Psoas muscle (tissue), 8 donors: ENCODE results near the gene ZNF488. TPM values are rescaled to one million over a fixed set of nuclear protein-coding genes. Genes with fewer than 3 reads are reported as not detected.

Experiments
- ATAC-seq, 4 donors: fragments of 200-7000 bp; cut with Tn5 transposase; one replicate each; pipeline ENCODE4 v1.9.1; 2020; ENCODE audit warnings: moderate library complexity in 3 of 4, mild to moderate bottlenecking in 2 of 4
- DNase-seq, 2 donors: peaks; one replicate each; pipeline ENCODE4 v3.0.0-alpha.2; 2020
- H3K27ac ChIP-seq: fragments of 200-600 bp; one replicate; pipeline ENCODE4 v1.8.0; 2022
- H3K27me3 ChIP-seq, 3 donors: fragments of 200-600 bp in 1 of 3; one replicate each; pipeline versions ENCODE4 v1.6.1 to v1.8.0; 2013 to 2022; ENCODE audit warnings: low read length in 2 of 3, mild to moderate bottlenecking in 2 of 3, moderate library complexity in 1 of 3; ENCODE audit not compliant: insufficient read depth in 3 of 3
- H3K36me3 ChIP-seq, 2 donors: fragments of 200-600 bp in 1 of 2; one replicate each; pipeline versions ENCODE4 v1.6.1 to v1.8.0; 2013 to 2022; ENCODE audit warnings: low read depth in 1 of 2, mild to moderate bottlenecking in 1 of 2, moderate library complexity in 1 of 2; ENCODE audit not compliant: insufficient read depth in 1 of 2
- H3K4me1 ChIP-seq: fragments of 200-600 bp; one replicate; pipeline ENCODE4 v1.8.0; 2022
- H3K4me3 ChIP-seq: fragments of 200-600 bp; one replicate; pipeline ENCODE4 v1.8.0; 2022; ENCODE audit warnings: mild to moderate bottlenecking
- H3K9me3 ChIP-seq: fragments of 200-600 bp; one replicate; pipeline ENCODE4 v1.8.0; 2022
- WGBS, 3 donors: extraction: QIAGEN DNeasy Blood & Tissue Kit; methylation state at CpG; one replicate each; pipeline versions ENCODE4 v1.1.6 to v1.1.7; 2013; 5-methylcytosine and 5-hydroxymethylcytosine counted together
- intact Hi-C, 2 donors: fragments of 100-400 bp; cut with DNase I; formaldehyde crosslinking; loops; one replicate each; pipeline versions ENCODE4 v1.11.0 to v1.14.2; 2022
- polyA plus RNA-seq, 3 donors: library from polyadenylated mRNA; stranded (reverse); fragments of 200-250 nt; gene quantifications; one replicate each; pipeline ENCODE4 v1.2.3, GENCODE V29; 2013
- total RNA-seq, 4 donors: library from RNA; stranded (reverse); fragmentation: NEBNext Ultra II Directional in 2 of 4; extraction: Animal tissue kit (Norgen Biotek cat#: 25700) in 2 of 4; gene quantifications; one replicate each; pipeline versions ENCODE4 v1.2.1 to v1.2.4, GENCODE V29; 2021 to 2023
- TF ChIP-seq, protein P1 (sequence below): fragments of 200-600 bp; IDR thresholded peaks from one replicate; pipeline ENCODE4 v1.8.0; 2022; ENCODE audit warnings: antibody characterized with exemption
- donor health status: healthy with polysubstance abuse.
- donor health status: DM: no; HTN: no; CAD: no; lungs with moderate emphysema.
- donor health status: Bipolar disorder and iron deficiency.
- donor health status: healthy.
- donor health status: DM: yes; HTN: yes; CAD: no.
- donor health status: DM: no; HTN: no; CAD: no.
- donor health status: DM: no; HTN: no; CAD: no.
- donor health status: DM: yes; HTN: yes; CAD: no.

ZNF488 gene
- total and polyA plus RNA-seq, 7 donors, result 0.03 to 0.15 (median 0.07) TPM; not detected in 2

DNA sequence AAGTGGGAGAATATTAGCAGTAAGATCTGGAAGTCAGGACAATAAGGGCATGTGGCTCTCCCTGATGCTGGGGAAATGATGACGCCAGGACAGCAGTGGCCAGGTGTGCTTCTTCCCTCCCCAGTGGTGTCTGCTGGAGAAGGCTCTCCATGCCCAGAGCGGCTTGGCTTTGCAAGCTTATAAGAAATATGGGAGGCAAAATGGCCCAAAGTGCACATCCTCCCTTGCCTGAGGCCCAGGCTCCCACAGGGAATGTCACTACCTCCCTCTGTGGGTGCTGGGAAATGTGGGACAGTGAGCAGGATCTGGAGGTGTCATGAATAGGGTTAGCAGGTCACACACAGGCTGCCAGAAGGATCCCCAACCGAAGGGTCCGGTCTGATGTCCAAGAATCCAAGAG lies 17.1 kb upstream of the ZNF488 start:
- DNase-seq (no peak), ATAC-seq (no peak)
- TF ChIP-seq, protein P1, sequence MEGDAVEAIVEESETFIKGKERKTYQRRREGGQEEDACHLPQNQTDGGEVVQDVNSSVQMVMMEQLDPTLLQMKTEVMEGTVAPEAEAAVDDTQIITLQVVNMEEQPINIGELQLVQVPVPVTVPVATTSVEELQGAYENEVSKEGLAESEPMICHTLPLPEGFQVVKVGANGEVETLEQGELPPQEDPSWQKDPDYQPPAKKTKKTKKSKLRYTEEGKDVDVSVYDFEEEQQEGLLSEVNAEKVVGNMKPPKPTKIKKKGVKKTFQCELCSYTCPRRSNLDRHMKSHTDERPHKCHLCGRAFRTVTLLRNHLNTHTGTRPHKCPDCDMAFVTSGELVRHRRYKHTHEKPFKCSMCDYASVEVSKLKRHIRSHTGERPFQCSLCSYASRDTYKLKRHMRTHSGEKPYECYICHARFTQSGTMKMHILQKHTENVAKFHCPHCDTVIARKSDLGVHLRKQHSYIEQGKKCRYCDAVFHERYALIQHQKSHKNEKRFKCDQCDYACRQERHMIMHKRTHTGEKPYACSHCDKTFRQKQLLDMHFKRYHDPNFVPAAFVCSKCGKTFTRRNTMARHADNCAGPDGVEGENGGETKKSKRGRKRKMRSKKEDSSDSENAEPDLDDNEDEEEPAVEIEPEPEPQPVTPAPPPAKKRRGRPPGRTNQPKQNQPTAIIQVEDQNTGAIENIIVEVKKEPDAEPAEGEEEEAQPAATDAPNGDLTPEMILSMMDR, result no peak
- no peaks in the 10 kb centered on the region for H3K36me3 ChIP-seq
- intact Hi-C loops, result no loop called here
- H3K4me1 ChIP-seq, result no peaks in the 10 kb centered on the region
- no peak overlapping the region for H3K4me3 ChIP-seq
- H3K9me3 ChIP-seq, result no peaks in the 10 kb centered on the region
- WGBS, 3 donors, result 95 to 100% (median 95%) methylated on average over 4 of the region's 4 CpGs
- peaks cover 0 to 5% (median 0%) of the 10 kb centered on the region in 3 donors for H3K27me3 ChIP-seq
- no peak overlapping the region for H3K27ac ChIP-seq

DNA sequence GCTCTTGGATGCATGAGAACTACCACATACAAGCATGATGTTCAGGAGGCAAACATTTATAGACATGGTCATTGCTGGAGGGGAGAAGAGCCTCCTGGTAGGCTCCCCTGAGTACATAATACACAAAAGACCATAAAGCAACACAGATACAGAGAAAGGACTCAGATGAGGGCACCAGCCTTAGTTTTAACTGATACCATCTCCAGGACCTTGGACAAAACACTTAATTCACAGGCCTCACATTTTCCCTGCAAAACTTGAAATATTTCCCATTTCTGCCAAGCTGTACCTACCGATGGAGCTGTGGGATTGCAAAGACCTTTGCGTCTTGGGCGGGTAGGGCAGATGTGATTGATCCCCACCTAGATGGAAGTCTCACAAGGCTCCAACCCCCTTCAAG lies 16.7 kb upstream of the ZNF488 start:
- no peaks in the 10 kb centered on the region for H3K36me3 ChIP-seq
- no peaks in the 10 kb centered on the region for H3K4me1 ChIP-seq
- H3K4me3 ChIP-seq, result no peak overlapping the region
- intact Hi-C loops, result no loop called here
- peaks cover 0 to 5% (median 0%) of the 10 kb centered on the region in 3 donors for H3K27me3 ChIP-seq
- ATAC-seq (no peak), DNase-seq (no peak)
- 89 to 96% (median 94%) methylated on average over 3 of the region's 3 CpGs for WGBS, 3 donors
- TF ChIP-seq, protein P1, result no peak
- no peaks in the 10 kb centered on the region for H3K9me3 ChIP-seq
- H3K27ac ChIP-seq, result no peak overlapping the region

DNA sequence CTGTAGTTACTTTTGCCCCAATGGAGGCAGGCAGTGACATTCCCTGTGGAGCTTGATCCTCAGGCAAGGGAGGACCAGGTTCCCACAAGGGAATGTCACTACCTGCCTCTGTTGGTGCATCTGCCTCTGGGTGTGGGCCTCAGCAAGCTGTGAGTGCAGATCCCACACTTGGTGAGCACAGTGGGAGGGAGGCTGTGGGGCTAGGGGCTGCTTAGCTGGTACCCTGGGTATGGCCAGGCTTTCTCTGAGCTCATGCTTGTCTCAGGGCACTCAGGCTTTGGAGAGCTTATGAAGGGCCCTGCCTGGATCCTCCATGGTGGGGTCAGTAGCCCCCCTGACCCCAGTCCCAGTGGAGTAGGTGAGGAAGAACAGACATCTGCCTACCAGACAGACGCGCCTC lies 16.2 kb upstream of the ZNF488 start:
- ATAC-seq (no peak), DNase-seq (no peak)
- no peak overlapping the region for H3K27ac ChIP-seq
- no peaks in the 10 kb centered on the region for H3K4me1 ChIP-seq
- H3K9me3 ChIP-seq, result no peaks in the 10 kb centered on the region
- TF ChIP-seq, protein P1, result no peak
- intact Hi-C loops, result no loop called here
- no peak overlapping the region for H3K4me3 ChIP-seq
- 91 to 95% (median 94%) methylated on average over 2 of the region's 2 CpGs for WGBS, 3 donors
- no peaks in the 10 kb centered on the region for H3K36me3 ChIP-seq
- H3K27me3 ChIP-seq, result peaks cover 0 to 5% (median 0%) of the 10 kb centered on the region in 3 donors

DNA sequence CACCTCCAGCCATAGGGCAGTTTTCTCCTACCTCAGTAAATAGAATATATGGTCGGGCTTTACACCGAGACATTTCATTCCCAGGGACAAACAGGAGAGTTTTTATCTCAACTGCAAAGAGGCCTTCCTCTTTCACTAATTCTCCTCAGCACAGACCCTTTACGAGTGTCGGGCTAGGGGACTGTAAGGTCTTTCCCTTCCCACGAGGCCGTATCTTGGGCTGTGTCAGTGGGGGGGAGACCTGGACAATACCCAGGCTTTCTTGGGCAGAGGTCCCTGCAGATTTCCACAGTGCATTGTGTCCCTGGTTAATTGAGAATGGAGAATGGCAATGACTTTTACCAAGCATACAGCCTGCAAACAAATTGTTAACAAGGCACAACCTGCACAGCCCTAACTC lies 13.2 kb upstream of the ZNF488 start:
- intact Hi-C loops, result no loop called here
- 84 to 89% (median 89%) methylated on average over 6 of the region's 6 CpGs for WGBS, 3 donors
- no peaks in the 10 kb centered on the region for H3K36me3 ChIP-seq
- H3K27me3 ChIP-seq, result peaks cover 0 to 5% (median 0%) of the 10 kb centered on the region in 3 donors
- no peak for DNase-seq
- no peaks in the 10 kb centered on the region for H3K9me3 ChIP-seq
- no peaks in the 10 kb centered on the region for H3K4me1 ChIP-seq
- H3K4me3 ChIP-seq, result no peak overlapping the region
- no peak for ATAC-seq
- TF ChIP-seq, protein P1, result no peak
- H3K27ac ChIP-seq, result no peak overlapping the region

DNA sequence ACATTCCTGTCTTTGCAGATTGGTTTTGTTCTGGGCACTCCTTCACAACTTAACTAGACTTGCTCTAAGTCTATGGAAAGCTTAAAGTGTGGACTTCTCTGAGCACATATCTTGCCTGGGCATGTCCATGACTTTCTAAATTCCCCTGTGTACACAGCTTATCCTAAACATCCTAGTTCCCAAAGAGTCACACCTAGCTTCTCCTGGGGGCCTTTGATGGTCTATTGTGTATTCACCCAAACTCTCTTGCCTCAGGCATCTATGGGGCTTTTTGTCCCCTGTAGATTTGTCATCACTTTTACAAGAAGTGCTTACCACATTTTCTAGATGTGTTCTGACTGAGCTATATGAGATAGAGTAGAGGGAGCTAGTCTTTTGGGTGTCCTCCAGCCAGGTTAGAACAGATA lies 12.2 kb upstream of the ZNF488 start:
- Histone ChIP-seq H3K27ac (no peak overlapping the region), H3K4me1 (no peaks in the 10 kb centered on the region)

More for the DNA sequence above, 12.2 kb upstream of the ZNF488 start:
- TF ChIP-seq, protein P1, result no peak
- DNase-seq, result no peak
- no peaks in the 10 kb centered on the region for H3K36me3 ChIP-seq
- ATAC-seq, result no peak
- H3K27me3 ChIP-seq, result peaks cover 0 to 5% (median 0%) of the 10 kb centered on the region in 3 donors
- intact Hi-C loops, result no loop called here
- no peak overlapping the region for H3K4me3 ChIP-seq
- no peaks in the 10 kb centered on the region for H3K9me3 ChIP-seq
